T1000 (cell line): ENCODE data around the gene F5.

Experiments
- DNase-seq: peaks from one replicate; lab custom pipeline; 2025; ENCODE audit warnings: mixed read lengths; lab: John Stamatoyannopoulos, UW

The F5 gene

GRCh38 chr1:169588112-169588511, 1.8 kb upstream of the F5 start:
- DNase-seq = no peak

- no peak for DNase-seq
Observed at GRCh38 chr1:169586067-169586394, 250 bp downstream of the F5 start.

GRCh38 chr1:169585181-169585580, 1.1 kb downstream of the F5 start:
- no peak for DNase-seq

GRCh38 chr1:169584483-169585144, 1.7 kb downstream of the F5 start:
- no peak for DNase-seq

GRCh38 chr1:169577981-169578738, 8.1 kb downstream of the F5 start:
- no peak for DNase-seq

GRCh38 chr1:169576935-169577331, 9.3 kb downstream of the F5 start:
- DNase-seq = no peak

- DNase-seq = no peak
Observed at GRCh38 chr1:169576241-169576934, 9.9 kb downstream of the F5 start.

GRCh38 chr1:169574336-169574735, 11.9 kb downstream of the F5 start:
- no peak for DNase-seq

GRCh38 chr1:169572187-169572586, 14.1 kb downstream of the F5 start:
- no peak for DNase-seq

- DNase-seq = no peak
Observed at GRCh38 chr1:169571450-169571849, 14.8 kb downstream of the F5 start.

- DNase-seq = no peak
Observed at GRCh38 chr1:169570172-169570574, 16.1 kb downstream of the F5 start.

- no peak for DNase-seq
Observed at GRCh38 chr1:169568497-169568896, 17.8 kb downstream of the F5 start.

- DNase-seq = no peak
Observed at GRCh38 chr1:169565335-169566271, 20.7 kb downstream of the F5 start.

GRCh38 chr1:169563650-169564049, 22.6 kb downstream of the F5 start:
- DNase-seq = no peak

- DNase-seq = no peak
Observed at GRCh38 chr1:169563019-169563615, 23.2 kb downstream of the F5 start.

GRCh38 chr1:169561692-169562091, 24.6 kb downstream of the F5 start:
- no peak for DNase-seq

GRCh38 chr1:169557131-169557530, 29.1 kb downstream of the F5 start:
- DNase-seq = no peak

- no peak for DNase-seq
Observed at GRCh38 chr1:169550294-169550693, 36.0 kb downstream of the F5 start.

GRCh38 chr1:169548282-169548681, 38.0 kb downstream of the F5 start:
- no peak for DNase-seq

GRCh38 chr1:169546087-169546995, 39.9 kb downstream of the F5 start:
- peak; percentile 21 for DNase-seq

GRCh38 chr1:169545472-169545871, 40.8 kb downstream of the F5 start:
- DNase-seq = no peak
